HepG2 (cell line): ENCODE data around the gene GPR137. TPM values are rescaled to one million over a fixed set of nuclear protein-coding genes. Genes with fewer than 3 reads are reported as not detected.

Experiments used
- CCAR2 ChIP-seq: fragments of 200-400 bp; formaldehyde crosslinking; optimal IDR thresholded peaks from 2 replicates; pipeline ENCODE3; 2018; ENCODE audit warnings: low read depth, mild to moderate bottlenecking, low read length, moderate library complexity
- CREM ChIP-seq, 2 experiments: sonication (generic) in 1 of 2; formaldehyde crosslinking in 1 of 2; IDR thresholded peaks; 2 replicates each; pipeline versions ENCODE4 v1.4.0 to v1.6.1; 2016 to 2020; ENCODE audit warnings: antibody characterized with exemption in 1 of 2, mild to moderate bottlenecking in 1 of 2, missing genetic modification reagents in 1 of 2
- FLYWCH1 ChIP-seq: sonication (generic); formaldehyde crosslinking; IDR thresholded peaks from 2 replicates; pipeline ENCODE4 v1.8.1; 2023; ENCODE audit warnings: mild to moderate bottlenecking, missing genetic modification reagents
- HMGA1 ChIP-seq: sonication (generic); formaldehyde crosslinking; conservative IDR thresholded peaks from 2 replicates; pipeline ENCODE4 v1.4.0; 2020; ENCODE audit warnings: missing genetic modification reagents
- HMGXB3 ChIP-seq: sonication (generic); formaldehyde crosslinking; IDR thresholded peaks from 2 replicates; pipeline ENCODE4 v1.4.0; 2020; ENCODE audit warnings: missing genetic modification reagents, borderline replicate concordance
- MED1 ChIP-seq: sonication (generic); formaldehyde crosslinking; IDR thresholded peaks from 2 replicates; pipeline ENCODE4 v1.4.0; 2020; ENCODE audit warnings: missing genetic modification reagents
- MTERF4 ChIP-seq: sonication (generic); formaldehyde crosslinking; IDR thresholded peaks from 2 replicates; pipeline ENCODE4 v1.8.0; 2023; ENCODE audit warnings: mild to moderate bottlenecking, missing genetic modification reagents
- NCOA1 ChIP-seq: sonication (generic); formaldehyde crosslinking; IDR thresholded peaks from 2 replicates; pipeline ENCODE4 v1.9.0; 2021; ENCODE audit warnings: missing genetic modification reagents
- NFE2 ChIP-seq: sonication (generic); formaldehyde crosslinking; IDR thresholded peaks from 2 replicates; pipeline ENCODE4 v1.4.0; 2020; ENCODE audit warnings: missing genetic modification reagents
- ZXDC ChIP-seq: sonication (generic); formaldehyde crosslinking; IDR thresholded peaks from 2 replicates; pipeline ENCODE4 v1.5.0; 2020; ENCODE audit warnings: mild to moderate bottlenecking, missing genetic modification reagents
- polyA plus RNA-seq, 8 experiments: library from polyadenylated mRNA; depleted of rRNA in 3 of 8; stranded (reverse) in 7 of 8; unstranded in 1 of 8; fragments of >200 nt; fragmentation: Illumina TruSeq in 4 of 8; extraction: Trizol in 4 of 8; gene quantifications; 2 replicates each; pipeline versions ENCODE4 v1.2.1 to v1.2.3, GENCODE V29; 2011 to 2016; ENCODE audit warnings: low read depth in 4 of 8, missing spikeins in 1 of 8, mixed read lengths in 1 of 8; ENCODE audit not compliant: insufficient read depth in 1 of 8
- total RNA-seq, 5 experiments: library from RNA; depleted of rRNA; stranded (reverse); fragments of >200 nt; fragmentation: Illumina TruSeq; extraction: Trizol; gene quantifications; 2 replicates each; pipeline ENCODE4 v1.2.3, GENCODE V29; 2016; ENCODE audit warnings: low read depth in 1 of 5
- TF ChIP-seq, protein P1 (sequence below): sonication (generic); formaldehyde crosslinking; IDR thresholded peaks from 2 replicates; pipeline ENCODE4 v1.5.0; 2020; ENCODE audit warnings: missing genetic modification reagents
- TF ChIP-seq, protein P2 (sequence below): sonication (generic); formaldehyde crosslinking; IDR thresholded peaks from 2 replicates; pipeline ENCODE4 v1.4.0; 2020; ENCODE audit warnings: missing genetic modification reagents, mild to moderate bottlenecking, borderline replicate concordance

Gene GPR137
- total and polyA plus RNA-seq, 2 of the 13 experiments (the other 11 are each of a cell fraction or from before 2014, with no cell fraction given): 8.5 to 13.2 TPM

DNA sequence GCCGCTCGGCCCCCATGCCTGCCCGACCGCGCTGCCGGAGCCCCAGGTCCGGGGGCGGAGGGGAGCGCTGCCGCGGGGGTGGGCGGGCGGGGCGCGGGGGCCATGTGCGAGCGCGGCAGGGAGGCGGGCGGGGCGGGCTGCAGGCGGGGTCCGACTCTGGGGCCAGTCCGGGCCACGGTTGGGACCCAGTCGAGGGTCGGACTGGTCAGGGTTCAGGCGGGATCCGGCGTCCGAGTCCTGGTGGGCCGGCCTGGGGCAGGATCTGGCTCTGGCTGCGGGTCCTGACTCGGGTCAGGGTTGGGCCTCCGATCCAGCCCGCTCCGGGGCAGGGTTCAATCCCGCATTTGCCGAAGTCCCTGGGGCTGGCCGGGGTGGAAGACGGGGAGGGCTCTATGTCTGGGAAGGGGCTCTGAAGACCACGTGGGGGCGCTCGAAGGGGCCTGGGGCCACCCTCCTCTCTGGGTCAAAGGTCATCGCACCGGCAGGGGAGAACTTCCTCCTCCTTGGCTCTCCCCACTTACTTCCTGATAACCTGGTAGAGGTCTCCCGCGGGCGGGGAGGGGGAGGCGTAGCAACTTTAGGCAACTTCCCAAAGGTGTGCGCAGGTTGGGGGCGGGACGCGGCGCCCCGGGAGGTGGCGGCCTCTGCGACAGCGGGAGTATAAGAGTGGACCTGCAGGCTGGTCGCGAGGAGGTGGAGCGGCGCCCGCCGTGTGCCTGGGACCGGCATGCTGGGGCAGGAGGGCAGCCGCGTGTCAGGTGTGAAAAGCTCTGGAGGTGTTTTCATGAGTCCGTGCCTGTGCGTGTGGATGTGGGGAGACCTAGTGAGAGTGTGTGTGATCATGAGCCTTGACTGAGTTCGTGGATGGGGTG is 20.3 kb downstream of the GPR137 start (continued):
- TF ChIP-seq ZXDC (CRISPR knock-in tag) (no peak; the same call in 1 of the 2 replicates), CCAR2 (no peak), MED1 (no peak), MTERF4 (CRISPR knock-in tag) (no peak), HMGA1 (no peak), NFE2 (CRISPR knock-in tag) (no peak), FLYWCH1 (no peak), NCOA1 (CRISPR knock-in tag) (no peak), HMGXB3 (CRISPR knock-in tag) (peak; percentile 45; the same call in 1 of the 2 replicates), CREM (IDR thresholded peaks at IDR 0.05) (peak; percentile 35; the same call in 1 of the 2 replicates), CREM (CRISPR knock-in tag; IDR thresholded peaks at IDR 0.05) (no peak)
- TF ChIP-seq, protein P1, sequence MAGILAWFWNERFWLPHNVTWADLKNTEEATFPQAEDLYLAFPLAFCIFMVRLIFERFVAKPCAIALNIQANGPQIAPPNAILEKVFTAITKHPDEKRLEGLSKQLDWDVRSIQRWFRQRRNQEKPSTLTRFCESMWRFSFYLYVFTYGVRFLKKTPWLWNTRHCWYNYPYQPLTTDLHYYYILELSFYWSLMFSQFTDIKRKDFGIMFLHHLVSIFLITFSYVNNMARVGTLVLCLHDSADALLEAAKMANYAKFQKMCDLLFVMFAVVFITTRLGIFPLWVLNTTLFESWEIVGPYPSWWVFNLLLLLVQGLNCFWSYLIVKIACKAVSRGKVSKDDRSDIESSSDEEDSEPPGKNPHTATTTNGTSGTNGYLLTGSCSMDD: no peak
- TF ChIP-seq, protein P2, sequence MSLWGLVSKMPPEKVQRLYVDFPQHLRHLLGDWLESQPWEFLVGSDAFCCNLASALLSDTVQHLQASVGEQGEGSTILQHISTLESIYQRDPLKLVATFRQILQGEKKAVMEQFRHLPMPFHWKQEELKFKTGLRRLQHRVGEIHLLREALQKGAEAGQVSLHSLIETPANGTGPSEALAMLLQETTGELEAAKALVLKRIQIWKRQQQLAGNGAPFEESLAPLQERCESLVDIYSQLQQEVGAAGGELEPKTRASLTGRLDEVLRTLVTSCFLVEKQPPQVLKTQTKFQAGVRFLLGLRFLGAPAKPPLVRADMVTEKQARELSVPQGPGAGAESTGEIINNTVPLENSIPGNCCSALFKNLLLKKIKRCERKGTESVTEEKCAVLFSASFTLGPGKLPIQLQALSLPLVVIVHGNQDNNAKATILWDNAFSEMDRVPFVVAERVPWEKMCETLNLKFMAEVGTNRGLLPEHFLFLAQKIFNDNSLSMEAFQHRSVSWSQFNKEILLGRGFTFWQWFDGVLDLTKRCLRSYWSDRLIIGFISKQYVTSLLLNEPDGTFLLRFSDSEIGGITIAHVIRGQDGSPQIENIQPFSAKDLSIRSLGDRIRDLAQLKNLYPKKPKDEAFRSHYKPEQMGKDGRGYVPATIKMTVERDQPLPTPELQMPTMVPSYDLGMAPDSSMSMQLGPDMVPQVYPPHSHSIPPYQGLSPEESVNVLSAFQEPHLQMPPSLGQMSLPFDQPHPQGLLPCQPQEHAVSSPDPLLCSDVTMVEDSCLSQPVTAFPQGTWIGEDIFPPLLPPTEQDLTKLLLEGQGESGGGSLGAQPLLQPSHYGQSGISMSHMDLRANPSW (CRISPR knock-in tag): peak; percentile 31; the same call in 1 of the 2 replicates
